Thymus (tissue), 11 donors: ENCODE measurements around the gene COL5A1. TPM values are rescaled to one million over a fixed set of nuclear protein-coding genes. Genes with fewer than 3 reads are reported as not detected.

ENCODE experiments used
- DNase-seq, 9 donors: peaks; one replicate each; pipeline ENCODE4 v3.0.0-alpha.2; 2013; ENCODE audit warnings: low spot score in 9 of 9, low read depth in 6 of 9, missing footprints in 1 of 9
- H3K27ac ChIP-seq, 2 donors: one replicate each; pipeline ENCODE4 v1.5.1; 2013; ENCODE audit warnings: control low read depth in 1 of 2, low read depth in 1 of 2, low read length in 1 of 2, mild to moderate bottlenecking in 1 of 2, moderate library complexity in 1 of 2
- H3K27me3 ChIP-seq, 2 donors: one replicate each; pipeline ENCODE4 v1.5.1; 2013; ENCODE audit warnings: low read length in 1 of 2; ENCODE audit not compliant: control insufficient read depth in 2 of 2, insufficient read depth in 1 of 2
- H3K36me3 ChIP-seq, 2 donors: one replicate each; pipeline ENCODE4 v1.5.1; 2013; ENCODE audit warnings: low read length in 1 of 2, mild to moderate bottlenecking in 1 of 2, moderate library complexity in 1 of 2; ENCODE audit not compliant: control insufficient read depth in 2 of 2, insufficient read depth in 2 of 2
- H3K4me1 ChIP-seq, 2 donors: one replicate each; pipeline ENCODE4 v1.5.1; 2013; ENCODE audit warnings: low read length in 2 of 2; ENCODE audit not compliant: control insufficient read depth in 2 of 2, insufficient read depth in 2 of 2
- H3K4me3 ChIP-seq, 2 donors: one replicate each; pipeline ENCODE4 v1.5.1; 2013; ENCODE audit warnings: low read length in 2 of 2, control low read depth in 1 of 2, mild to moderate bottlenecking in 1 of 2
- H3K9me3 ChIP-seq, 2 donors: one replicate each; pipeline ENCODE4 v1.5.1; 2013; ENCODE audit warnings: low read length in 1 of 2, mild to moderate bottlenecking in 1 of 2; ENCODE audit not compliant: control insufficient read depth in 2 of 2, insufficient read depth in 1 of 2
- WGBS: extraction: QIAGEN DNeasy Blood & Tissue Kit; methylation state at CpG from one replicate; pipeline ENCODE4 v1.1.7; 2013; 5-methylcytosine and 5-hydroxymethylcytosine counted together
- polyA plus RNA-seq: library from polyadenylated mRNA; stranded (reverse); fragments of 200-250 nt; gene quantifications from one replicate; pipeline ENCODE4 v1.2.3, GENCODE V29; 2013
- total RNA-seq: library from RNA; stranded (reverse); fragments of 120-200 nt; gene quantifications from one replicate; pipeline ENCODE4 v1.2.4, GENCODE V29; 2013
- donor health status: healthy.

COL5A1 gene
- total and polyA plus RNA-seq, 2 donors, result 3.2 to 7.6 TPM

GRCh38 chr9:134597957-134598883 lies 43.4 kb upstream of the COL5A1 start:
- WGBS, result 77% methylated on average over 27 of the region's 27 CpGs
- no peaks in the 10 kb centered on the region for H3K4me1 ChIP-seq

GRCh38 chr9:134598884-134599245 lies 42.7 kb upstream of the COL5A1 start:
- Histone ChIP-seq H3K9me3 (no peaks in the 10 kb centered on the region), H3K27ac (no peak overlapping the region), H3K27me3 (no peaks in the 10 kb centered on the region), H3K36me3 (no peaks in the 10 kb centered on the region), H3K4me3 (no peak overlapping the region), H3K4me1 (no peaks in the 10 kb centered on the region)
- WGBS, result 96% methylated on average over 11 of the region's 11 CpGs
- DNase-seq, result no peak

More at GRCh38 chr9:134597957-134598883, 43.4 kb upstream of the COL5A1 start:
- no peak overlapping the region for H3K27ac ChIP-seq
- H3K36me3 ChIP-seq, result no peaks in the 10 kb centered on the region
- no peak overlapping the region for H3K4me3 ChIP-seq
- H3K27me3 ChIP-seq, result no peaks in the 10 kb centered on the region
- DNase-seq, result no peak
- H3K9me3 ChIP-seq, result no peaks in the 10 kb centered on the region

GRCh38 chr9:134600371-134600770 lies 41.2 kb upstream of the COL5A1 start:
- WGBS, result 96% methylated on average over 6 of the region's 6 CpGs
- no peaks in the 10 kb centered on the region for H3K27me3 ChIP-seq
- H3K9me3 ChIP-seq, result no peaks in the 10 kb centered on the region
- no peaks in the 10 kb centered on the region for H3K36me3 ChIP-seq
- no peak overlapping the region for H3K27ac ChIP-seq
- DNase-seq, result no peak
- no peaks in the 10 kb centered on the region for H3K4me1 ChIP-seq
- H3K4me3 ChIP-seq, result no peak overlapping the region

- H3K27me3 ChIP-seq, result no peaks in the 10 kb centered on the region
- no peaks in the 10 kb centered on the region for H3K4me1 ChIP-seq
- H3K27ac ChIP-seq, result no peak overlapping the region
- no peak overlapping the region for H3K4me3 ChIP-seq
- WGBS, result 96% methylated on average over 10 of the region's 10 CpGs
- H3K9me3 ChIP-seq, result no peaks in the 10 kb centered on the region
- H3K36me3 ChIP-seq, result no peaks in the 10 kb centered on the region
- no peak for DNase-seq
These were observed 40.6 kb upstream of the COL5A1 start for GRCh38 chr9:134600836-134601638.

GRCh38 chr9:134601764-134602163 lies 39.8 kb upstream of the COL5A1 start:
- no peak for DNase-seq
- H3K4me3 ChIP-seq, result no peak overlapping the region
- H3K36me3 ChIP-seq, result no peaks in the 10 kb centered on the region
- WGBS, result 98% methylated on average over 7 of the region's 7 CpGs
- H3K9me3 ChIP-seq, result no peaks in the 10 kb centered on the region
- no peak overlapping the region for H3K27ac ChIP-seq
- H3K27me3 ChIP-seq, result no peaks in the 10 kb centered on the region
- no peaks in the 10 kb centered on the region for H3K4me1 ChIP-seq

- Histone ChIP-seq H3K4me1 (no peaks in the 10 kb centered on the region), H3K9me3 (no peaks in the 10 kb centered on the region), H3K4me3 (no peak overlapping the region), H3K27ac (no peak overlapping the region), H3K27me3 (no peaks in the 10 kb centered on the region), H3K36me3 (no peaks in the 10 kb centered on the region)
- no peak for DNase-seq
- 92% methylated on average over 31 of the region's 31 CpGs for WGBS
These were observed 38.8 kb upstream of the COL5A1 start for GRCh38 chr9:134602547-134603362.

- Histone ChIP-seq H3K36me3 (no peaks in the 10 kb centered on the region), H3K4me1 (no peaks in the 10 kb centered on the region), H3K27me3 (no peaks in the 10 kb centered on the region), H3K4me3 (no peak overlapping the region), H3K27ac (no peak overlapping the region), H3K9me3 (no peaks in the 10 kb centered on the region)
- DNase-seq, result no peak
- WGBS, result 96% methylated on average over 12 of the region's 12 CpGs
These were observed 36.8 kb upstream of the COL5A1 start for GRCh38 chr9:134604834-134605233.

GRCh38 chr9:134605351-134605965 lies 36.1 kb upstream of the COL5A1 start:
- Histone ChIP-seq H3K27ac (no peak overlapping the region), H3K4me1 (no peaks in the 10 kb centered on the region), H3K9me3 (no peaks in the 10 kb centered on the region), H3K36me3 (no peaks in the 10 kb centered on the region), H3K27me3 (no peaks in the 10 kb centered on the region), H3K4me3 (no peak overlapping the region)
- DNase-seq, result no peak
- 90% methylated on average over 8 of the region's 8 CpGs for WGBS
